BJ (cell line): ENCODE measurements around the gene NLRP1. TPM values are rescaled to one million over a fixed set of nuclear protein-coding genes. Genes with fewer than 3 reads are reported as not detected.

Source experiments
- CTCF ChIA-PET: fragments of 350-600 bp; formaldehyde crosslinking; extraction: SDS; loops from one replicate; lab custom pipeline; 2021; ENCODE audit warnings: antibody characterized with exemption, inconsistent platforms; lab: Yijun Ruan, JAX
- POLR2A ChIA-PET: fragments of 300-600 bp; sonication (Branson Sonifier 250); formaldehyde crosslinking; extraction: SDS; loops from one replicate; lab custom pipeline; 2021; ENCODE audit warnings: antibody characterized with exemption; lab: Charles Lee
- DNase-seq: peaks from one replicate; pipeline ENCODE4 v3.0.0-alpha.2; 2011; ENCODE audit warnings: low read depth
- H3K27me3 ChIP-seq: 2 replicates; pipeline ENCODE4 v1.6.0; 2011; ENCODE audit warnings: low read length; ENCODE audit not compliant: control insufficient read depth, insufficient read depth
- H3K36me3 ChIP-seq: 2 replicates; pipeline ENCODE4 v1.5.1; 2011; ENCODE audit warnings: low read length; ENCODE audit not compliant: control insufficient read depth, insufficient read depth
- H3K4me3 ChIP-seq: 2 replicates; pipeline ENCODE4 v1.5.1; 2011; ENCODE audit warnings: low read depth, mild to moderate bottlenecking, control low read depth, low read length
- polyA plus RNA-seq: library from polyadenylated mRNA; depleted of rRNA; stranded (reverse); fragments of >200 nt; gene quantifications from 2 replicates; pipeline ENCODE4 v1.2.3, GENCODE V29; 2011
- TF ChIP-seq, protein P1 (sequence below): IDR thresholded peaks from 2 replicates; pipeline ENCODE4 v1.5.1; 2011; ENCODE audit warnings: low read depth, mild to moderate bottlenecking, control low read depth, inconsistent platforms, low read length, moderate library complexity; ENCODE audit not compliant: insufficient read depth

The NLRP1 gene
- polyA plus RNA-seq, 1 experiment = 29.3 TPM

DNA sequence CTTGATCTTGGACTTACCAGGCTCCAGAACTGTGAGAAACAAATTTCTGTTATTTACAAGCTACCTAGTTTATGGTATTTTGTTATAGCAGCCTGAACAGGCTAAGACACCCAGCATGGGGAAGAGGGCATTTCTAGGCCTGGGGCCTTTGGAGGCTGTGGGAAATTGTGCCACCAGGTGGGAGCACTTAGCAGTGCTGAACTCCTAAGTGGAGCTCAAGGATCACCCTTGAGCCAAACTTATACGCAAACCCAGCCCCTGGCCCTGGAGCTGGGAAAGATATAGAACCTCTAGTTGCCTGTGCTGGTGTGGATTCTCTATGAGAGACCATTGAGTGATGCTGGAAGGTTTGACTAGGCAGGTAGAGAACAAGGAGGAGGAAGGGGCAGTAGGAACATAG is 61.8 kb downstream of the NLRP1 start:
- CTCF ChIA-PET = no interaction called here
- H3K4me3 ChIP-seq = no peak overlapping the region
- H3K27me3 ChIP-seq = no peaks in the 10 kb centered on the region
- DNase-seq = no peak
- TF ChIP-seq, protein P1, sequence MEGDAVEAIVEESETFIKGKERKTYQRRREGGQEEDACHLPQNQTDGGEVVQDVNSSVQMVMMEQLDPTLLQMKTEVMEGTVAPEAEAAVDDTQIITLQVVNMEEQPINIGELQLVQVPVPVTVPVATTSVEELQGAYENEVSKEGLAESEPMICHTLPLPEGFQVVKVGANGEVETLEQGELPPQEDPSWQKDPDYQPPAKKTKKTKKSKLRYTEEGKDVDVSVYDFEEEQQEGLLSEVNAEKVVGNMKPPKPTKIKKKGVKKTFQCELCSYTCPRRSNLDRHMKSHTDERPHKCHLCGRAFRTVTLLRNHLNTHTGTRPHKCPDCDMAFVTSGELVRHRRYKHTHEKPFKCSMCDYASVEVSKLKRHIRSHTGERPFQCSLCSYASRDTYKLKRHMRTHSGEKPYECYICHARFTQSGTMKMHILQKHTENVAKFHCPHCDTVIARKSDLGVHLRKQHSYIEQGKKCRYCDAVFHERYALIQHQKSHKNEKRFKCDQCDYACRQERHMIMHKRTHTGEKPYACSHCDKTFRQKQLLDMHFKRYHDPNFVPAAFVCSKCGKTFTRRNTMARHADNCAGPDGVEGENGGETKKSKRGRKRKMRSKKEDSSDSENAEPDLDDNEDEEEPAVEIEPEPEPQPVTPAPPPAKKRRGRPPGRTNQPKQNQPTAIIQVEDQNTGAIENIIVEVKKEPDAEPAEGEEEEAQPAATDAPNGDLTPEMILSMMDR = no peak
- peaks cover 7% of the 10 kb centered on the region; the same call in 1 of the 2 replicates for H3K36me3 ChIP-seq
- POLR2A ChIA-PET = no interaction called here

DNA sequence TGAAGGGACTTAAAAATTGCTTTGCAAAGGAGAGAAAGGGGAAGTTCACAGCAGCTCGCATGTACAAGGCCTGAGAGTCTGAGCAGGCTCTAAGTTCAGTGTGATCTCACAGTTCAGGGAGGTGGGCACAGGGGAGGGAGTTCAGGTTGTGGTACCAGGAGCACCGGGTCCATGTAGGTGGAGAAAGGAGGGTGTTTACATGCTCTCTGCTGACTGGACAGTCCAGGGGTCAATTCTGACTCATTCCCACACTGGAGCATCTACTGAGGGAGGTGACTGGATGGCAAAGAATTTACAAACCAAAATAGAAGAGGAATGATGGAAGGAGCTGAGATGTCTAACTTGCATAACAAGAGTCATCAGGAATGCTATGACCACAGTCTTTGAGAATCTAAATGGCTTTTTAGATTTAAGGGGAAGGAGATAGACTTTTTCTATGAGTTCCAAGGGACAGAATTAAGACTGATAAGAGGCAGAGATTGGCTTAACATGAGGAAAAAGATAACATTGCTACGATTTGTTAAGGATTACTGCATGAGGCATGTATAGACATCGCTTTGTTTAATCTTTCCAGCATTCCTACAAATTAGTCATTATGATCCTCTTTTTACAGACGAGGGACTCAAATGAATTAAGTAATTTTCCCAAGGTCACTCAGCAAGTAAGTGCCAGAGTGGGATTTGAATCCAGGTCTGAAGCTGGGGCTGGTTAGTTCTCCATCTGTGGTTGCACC is 68.1 kb downstream of the NLRP1 start:
- CTCF ChIA-PET = no interaction called here
- DNase-seq = peak; percentile 98
- TF ChIP-seq, protein P1 = no peak
- POLR2A ChIA-PET = no interaction called here
- no peaks in the 10 kb centered on the region for H3K27me3 ChIP-seq
- H3K36me3 ChIP-seq = no peaks in the 10 kb centered on the region; the same call in 1 of the 2 replicates
- no peak overlapping the region for H3K4me3 ChIP-seq

DNA sequence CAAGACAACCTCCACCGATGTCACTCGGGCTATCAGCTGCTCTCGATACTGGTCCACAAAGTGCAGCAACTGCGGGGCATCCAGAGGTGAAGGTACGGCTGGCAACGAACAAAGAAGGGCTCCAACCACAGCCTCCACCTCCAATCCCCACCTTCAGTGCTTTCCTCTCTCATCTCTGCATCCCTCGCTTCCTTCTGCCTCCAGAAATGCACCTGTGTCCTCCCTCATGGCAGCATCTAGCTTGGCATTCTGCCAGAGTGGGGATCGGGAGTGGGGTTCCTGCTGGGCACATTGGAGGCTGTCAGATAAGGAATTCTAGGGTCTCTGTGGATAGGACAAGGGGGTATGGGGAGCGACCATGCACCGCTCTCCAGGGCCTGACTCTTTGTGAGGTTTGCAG is 69.3 kb downstream of the NLRP1 start:
- Histone ChIP-seq H3K27me3 (no peaks in the 10 kb centered on the region), H3K4me3 (no peak overlapping the region), H3K36me3 (no peaks in the 10 kb centered on the region; the same call in 1 of the 2 replicates)
- TF ChIP-seq, protein P1 = no peak
- ChIA-PET POLR2A (no interaction called here), CTCF (interaction anchor here (1.1 kb wide), 1 partner anchor 15 kb away, joined by 3 read pairs; no protein-coding TSS in a partner anchor)
- no peak for DNase-seq

DNA sequence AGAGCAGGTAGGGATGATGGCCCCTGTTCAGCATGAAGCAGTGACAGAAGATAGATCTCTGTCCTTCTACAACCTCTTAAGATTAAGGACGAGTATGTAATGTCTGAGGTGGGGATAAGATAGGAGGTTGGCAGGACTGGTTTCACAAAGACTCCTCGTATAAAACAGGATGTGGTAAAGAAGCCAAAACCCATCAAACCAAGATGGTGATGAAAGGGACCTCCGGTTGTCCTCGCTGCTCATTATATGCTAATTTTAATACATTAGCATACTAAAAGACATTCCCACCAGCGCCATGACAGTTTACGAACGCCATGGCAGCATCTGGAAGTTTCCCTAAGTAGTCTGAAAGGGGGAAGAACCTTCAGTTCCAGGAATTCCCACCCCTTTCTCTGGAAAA is 70.7 kb downstream of the NLRP1 start:
- Histone ChIP-seq H3K4me3 (no peak overlapping the region), H3K36me3 (no peaks in the 10 kb centered on the region; the same call in 1 of the 2 replicates), H3K27me3 (no peaks in the 10 kb centered on the region)
- no peak for DNase-seq
- TF ChIP-seq, protein P1 = no peak
- ChIA-PET CTCF (no interaction called here), POLR2A (no interaction called here)

DNA sequence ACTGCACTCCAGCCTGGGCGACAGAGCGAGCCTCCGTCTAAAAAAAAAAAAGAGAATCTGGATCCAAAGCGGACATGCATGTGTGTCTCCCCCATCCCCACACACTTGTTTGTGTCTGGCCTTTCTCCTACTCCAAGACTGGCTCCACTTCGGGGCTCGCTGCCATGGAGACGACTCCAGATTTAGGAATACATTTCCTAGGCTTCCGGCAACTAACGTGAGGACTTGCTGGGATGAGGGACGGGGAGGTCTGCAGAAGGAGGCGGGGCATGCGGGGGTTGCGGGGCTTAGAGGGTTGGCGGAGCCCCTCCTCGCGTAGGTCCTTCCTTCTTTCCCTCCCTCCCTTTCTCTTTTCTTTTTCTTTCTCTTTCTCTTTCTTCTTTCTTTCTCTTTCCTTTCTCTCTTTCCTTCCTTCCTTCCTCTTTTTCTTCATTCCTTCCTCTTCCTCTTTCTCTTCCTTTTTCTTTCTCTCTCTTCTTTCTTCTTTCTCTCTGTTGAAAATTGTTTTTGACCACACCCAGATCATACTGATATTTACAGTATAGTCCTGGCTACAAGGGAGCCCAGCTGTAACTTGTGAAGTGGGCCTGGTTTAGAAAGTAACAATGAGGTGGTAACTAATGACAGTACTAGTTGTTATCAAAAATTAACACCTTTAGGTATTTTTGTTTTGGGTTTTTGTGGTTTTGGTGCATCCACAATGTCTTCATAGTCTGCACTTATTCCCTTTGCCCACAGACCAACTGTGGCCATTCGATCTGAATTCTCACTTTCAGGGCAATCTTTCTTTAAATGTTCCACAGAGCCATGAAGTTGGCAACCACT is 72.7 kb downstream of the NLRP1 start:
- Histone ChIP-seq H3K4me3 (no peak overlapping the region), H3K27me3 (no peaks in the 10 kb centered on the region), H3K36me3 (no peaks in the 10 kb centered on the region; the same call in 1 of the 2 replicates)
- CTCF ChIA-PET = interaction anchor here (1.7 kb wide), 1 partner anchor 11 kb away, joined by 5 read pairs; a partner anchor contains a TSS
- TF ChIP-seq, protein P1 = no peak
- DNase-seq = no peak
- POLR2A ChIA-PET = no interaction called here
